AG04449 (cell line): Measurements from ENCODE around the gene SPTBN1.

Experiments
- CTCF ChIA-PET: fragments of 350-600 bp; formaldehyde crosslinking; extraction: SDS; loops from one replicate; lab custom pipeline; 2021; ENCODE audit warnings: antibody characterized with exemption; lab: Yijun Ruan, JAX
- POLR2A ChIA-PET: fragments of 400-600, 350-600 bp; formaldehyde crosslinking; extraction: SDS; loops from one replicate; lab custom pipeline; 2020; ENCODE audit warnings: antibody characterized with exemption, inconsistent platforms; lab: Yijun Ruan, JAX
- DNase-seq: peaks from one replicate; pipeline ENCODE4 v3.0.0-alpha.2; 2010; ENCODE audit warnings: low read depth, low spot score
- H3K4me3 ChIP-seq: 2 replicates; pipeline ENCODE4 v1.5.1; 2011; ENCODE audit warnings: low read depth, mild to moderate bottlenecking, control low read depth, low read length
- TF ChIP-seq, protein P1 (sequence below): IDR thresholded peaks from one replicate; pipeline ENCODE4 v1.5.1; 2011; ENCODE audit warnings: mild to moderate bottlenecking, moderate library complexity, low read length, control low read depth, inconsistent platforms; ENCODE audit not compliant: insufficient read depth; ENCODE audit errors: missing control alignments

SPTBN1 gene

DNA sequence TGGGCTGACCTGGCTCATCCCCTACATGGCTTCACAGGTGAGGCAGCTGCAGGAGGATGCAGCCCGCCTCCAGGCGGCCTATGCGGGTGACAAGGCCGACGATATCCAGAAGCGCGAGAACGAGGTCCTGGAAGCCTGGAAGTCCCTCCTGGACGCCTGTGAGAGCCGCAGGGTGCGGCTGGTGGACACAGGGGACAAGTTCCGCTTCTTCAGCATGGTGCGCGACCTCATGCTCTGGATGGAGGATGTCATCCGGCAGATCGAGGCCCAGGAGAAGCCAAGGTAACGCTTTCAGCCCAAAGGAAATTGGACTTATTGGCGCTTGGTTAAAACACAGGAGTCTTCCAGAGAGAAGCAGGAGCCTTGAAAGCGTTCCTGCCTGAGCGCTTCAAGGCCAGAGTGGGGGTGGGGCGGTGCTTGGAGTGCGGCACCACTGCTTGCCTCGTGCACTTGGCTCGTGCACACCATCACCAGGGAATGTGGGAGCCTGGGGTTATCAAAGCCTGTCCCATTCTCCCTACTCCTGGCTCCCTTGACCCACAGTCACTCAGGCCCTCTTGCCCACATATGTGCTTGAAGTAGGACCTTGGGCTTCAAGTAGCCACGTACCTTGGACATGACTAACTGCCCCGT lies 197.6 kb downstream of the SPTBN1 start:
- POLR2A ChIA-PET: no interaction called here
- no peak for DNase-seq
- H3K4me3 ChIP-seq: no peak overlapping the region
- CTCF ChIA-PET: interaction anchor here (1.8 to 4.6 kb wide), 2 partner anchors 12 to 477 kb away, joined by 4 to 27 read pairs; no protein-coding TSS in a partner anchor
- TF ChIP-seq, protein P1, sequence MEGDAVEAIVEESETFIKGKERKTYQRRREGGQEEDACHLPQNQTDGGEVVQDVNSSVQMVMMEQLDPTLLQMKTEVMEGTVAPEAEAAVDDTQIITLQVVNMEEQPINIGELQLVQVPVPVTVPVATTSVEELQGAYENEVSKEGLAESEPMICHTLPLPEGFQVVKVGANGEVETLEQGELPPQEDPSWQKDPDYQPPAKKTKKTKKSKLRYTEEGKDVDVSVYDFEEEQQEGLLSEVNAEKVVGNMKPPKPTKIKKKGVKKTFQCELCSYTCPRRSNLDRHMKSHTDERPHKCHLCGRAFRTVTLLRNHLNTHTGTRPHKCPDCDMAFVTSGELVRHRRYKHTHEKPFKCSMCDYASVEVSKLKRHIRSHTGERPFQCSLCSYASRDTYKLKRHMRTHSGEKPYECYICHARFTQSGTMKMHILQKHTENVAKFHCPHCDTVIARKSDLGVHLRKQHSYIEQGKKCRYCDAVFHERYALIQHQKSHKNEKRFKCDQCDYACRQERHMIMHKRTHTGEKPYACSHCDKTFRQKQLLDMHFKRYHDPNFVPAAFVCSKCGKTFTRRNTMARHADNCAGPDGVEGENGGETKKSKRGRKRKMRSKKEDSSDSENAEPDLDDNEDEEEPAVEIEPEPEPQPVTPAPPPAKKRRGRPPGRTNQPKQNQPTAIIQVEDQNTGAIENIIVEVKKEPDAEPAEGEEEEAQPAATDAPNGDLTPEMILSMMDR: no peak

DNA sequence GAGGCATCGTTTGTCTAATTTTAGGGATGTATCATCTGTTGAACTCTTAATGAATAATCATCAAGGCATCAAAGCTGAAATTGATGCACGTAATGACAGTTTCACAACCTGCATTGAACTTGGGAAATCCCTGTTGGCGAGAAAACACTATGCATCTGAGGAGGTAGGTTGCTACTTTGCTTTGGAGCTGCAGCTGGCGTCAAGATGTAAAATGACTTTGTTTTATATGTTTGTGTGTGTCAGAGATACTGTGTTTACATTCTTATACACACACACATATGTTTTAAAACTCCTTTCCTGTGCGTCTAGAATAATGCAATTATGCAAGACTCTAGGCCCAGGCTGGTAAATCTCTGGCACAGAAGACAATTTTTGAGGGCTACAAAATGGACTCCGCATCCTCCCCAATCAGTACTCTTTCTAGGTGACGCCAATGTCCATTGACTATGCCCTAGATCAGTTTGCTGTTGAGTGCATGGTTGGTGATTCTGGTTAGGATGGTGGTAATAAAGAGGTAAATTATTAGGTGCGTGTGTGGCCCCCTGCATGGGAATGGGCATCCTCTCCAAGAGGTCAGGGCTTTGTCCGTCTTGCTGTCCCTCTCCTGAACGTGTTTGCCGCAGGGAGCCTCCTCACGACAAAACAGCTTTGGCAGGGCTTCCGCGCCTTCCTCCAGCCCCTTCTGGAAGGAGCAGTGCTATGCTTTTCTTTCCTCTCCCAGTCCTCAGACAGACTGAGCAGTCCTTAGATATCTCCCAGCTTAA lies 199.1 kb downstream of the SPTBN1 start:
- CTCF ChIA-PET: interaction anchor here (1.3 to 4.6 kb wide), 5 partner anchors 10 to 548 kb away, joined by 3 to 27 read pairs (median 5); no protein-coding TSS in a partner anchor
- H3K4me3 ChIP-seq: no peak overlapping the region
- POLR2A ChIA-PET: no interaction called here
- TF ChIP-seq, protein P1: no peak
- DNase-seq: no peak

DNA sequence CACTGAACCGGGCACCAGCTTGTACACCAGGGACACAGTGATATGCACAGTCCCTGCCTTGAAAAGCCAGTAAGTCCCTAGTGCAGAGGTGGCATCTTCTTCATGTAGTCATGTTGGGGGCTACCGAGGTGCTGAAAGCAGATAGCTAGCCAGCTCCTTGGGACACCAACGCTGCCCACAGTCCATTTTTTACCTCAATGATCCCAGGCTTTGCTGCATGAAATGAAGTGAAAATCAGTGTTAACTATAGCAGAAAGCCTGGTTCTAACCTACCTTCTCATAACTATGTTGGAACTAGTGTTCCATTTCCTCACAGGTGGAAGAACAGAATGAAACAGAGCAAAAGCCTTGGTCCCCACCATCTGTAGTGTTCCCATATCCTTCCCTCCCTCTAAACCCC lies 200.7 kb downstream of the SPTBN1 start:
- TF ChIP-seq, protein P1: no peak
- H3K4me3 ChIP-seq: no peak overlapping the region
- DNase-seq: no peak
- ChIA-PET CTCF (interaction anchor here (0.6 to 4.6 kb wide), 9 partner anchors 9 to 100 kb away, joined by 3 to 27 read pairs (median 8); no protein-coding TSS in a partner anchor), POLR2A (no interaction called here)

DNA sequence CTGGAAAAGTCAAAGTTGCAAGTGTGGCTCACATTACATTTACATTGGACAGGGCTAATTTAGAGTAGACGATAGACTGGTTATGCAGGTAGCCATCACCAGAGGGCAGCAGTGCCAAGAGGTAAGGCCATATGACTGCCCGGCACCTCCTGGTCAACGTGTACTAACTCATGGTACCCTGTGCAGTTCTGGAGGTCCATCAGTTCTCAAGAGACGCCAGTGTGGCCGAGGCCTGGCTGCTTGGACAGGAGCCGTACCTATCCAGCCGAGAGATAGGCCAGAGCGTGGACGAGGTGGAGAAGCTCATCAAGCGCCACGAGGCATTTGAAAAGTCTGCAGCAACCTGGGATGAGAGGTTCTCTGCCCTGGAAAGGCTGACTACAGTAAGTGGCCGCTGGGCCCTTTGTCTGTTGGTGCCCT lies 201.5 kb downstream of the SPTBN1 start:
- ChIA-PET POLR2A (interaction anchor here (0.6 kb wide), 1 partner anchor 52 kb away, joined by 3 read pairs; no protein-coding TSS in a partner anchor), CTCF (interaction anchor here (0.6 to 4.6 kb wide), 14 partner anchors 8 to 551 kb away, joined by 3 to 27 read pairs (median 4); no protein-coding TSS in a partner anchor)
- no peak for DNase-seq
- H3K4me3 ChIP-seq: no peak overlapping the region
- TF ChIP-seq, protein P1: peak; percentile 55

DNA sequence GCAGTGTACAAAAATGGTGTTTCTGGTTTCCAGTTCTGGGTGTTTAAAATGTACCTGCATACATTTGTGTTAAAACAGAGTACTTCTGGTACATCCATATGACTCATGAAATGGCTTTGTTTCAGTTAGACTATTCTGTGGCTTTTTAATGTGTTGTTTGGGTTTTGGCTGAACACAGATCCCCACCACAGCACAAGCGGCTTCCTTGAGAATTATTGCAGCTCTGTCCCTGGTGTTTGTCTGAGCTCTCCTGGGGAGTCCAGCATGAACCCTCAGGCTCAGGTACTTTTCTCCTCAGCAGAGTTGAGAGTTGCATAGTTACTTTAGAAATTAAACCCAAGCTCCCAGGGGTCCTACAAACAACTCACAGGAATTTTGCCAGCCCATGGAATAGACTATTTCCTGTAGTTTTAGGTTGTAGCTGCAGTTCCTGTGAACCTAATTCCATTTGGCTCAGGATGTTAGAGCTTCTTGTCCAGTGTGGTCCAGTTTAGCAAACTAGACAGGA lies 202.5 kb downstream of the SPTBN1 start:
- CTCF ChIA-PET: interaction anchor here (0.8 to 4.6 kb wide), 14 partner anchors 7 to 552 kb away, joined by 3 to 27 read pairs (median 4); no protein-coding TSS in a partner anchor
- TF ChIP-seq, protein P1: no peak
- POLR2A ChIA-PET: no interaction called here
- no peak overlapping the region for H3K4me3 ChIP-seq
- DNase-seq: no peak
